WI38 (cell line): Measurements from ENCODE around the gene SAG.

ENCODE experiments used
- H3K4me3 ChIP-seq: 2 replicates; pipeline ENCODE4 v1.5.1; 2011; ENCODE audit warnings: low read depth, mild to moderate bottlenecking, control low read depth, low read length
- TF ChIP-seq, protein P1 (sequence below): IDR thresholded peaks from 2 replicates; pipeline ENCODE4 v1.5.1; 2012; ENCODE audit warnings: low read depth, mild to moderate bottlenecking, control low read depth, low read length

The SAG gene

DNA sequence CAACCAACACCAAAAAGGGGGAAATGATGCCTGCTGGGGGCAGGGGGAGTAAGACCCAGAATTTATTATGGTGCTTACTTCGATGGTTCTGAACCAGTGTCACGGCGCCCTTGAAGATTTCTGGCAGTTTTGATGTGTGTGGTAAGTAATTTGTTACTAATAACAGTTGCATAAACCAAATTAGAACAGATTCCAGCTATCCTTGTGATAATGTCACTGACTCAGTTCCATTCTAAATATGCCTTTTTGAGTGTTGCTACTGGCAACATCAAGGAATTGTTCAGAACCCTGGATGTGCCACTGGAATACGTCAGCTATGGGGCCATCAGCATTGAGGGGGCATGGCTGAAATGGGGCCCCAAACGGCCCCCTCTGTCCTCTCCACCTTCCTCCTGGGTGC, 11.6 kb downstream of the SAG start:
- TF ChIP-seq, protein P1, sequence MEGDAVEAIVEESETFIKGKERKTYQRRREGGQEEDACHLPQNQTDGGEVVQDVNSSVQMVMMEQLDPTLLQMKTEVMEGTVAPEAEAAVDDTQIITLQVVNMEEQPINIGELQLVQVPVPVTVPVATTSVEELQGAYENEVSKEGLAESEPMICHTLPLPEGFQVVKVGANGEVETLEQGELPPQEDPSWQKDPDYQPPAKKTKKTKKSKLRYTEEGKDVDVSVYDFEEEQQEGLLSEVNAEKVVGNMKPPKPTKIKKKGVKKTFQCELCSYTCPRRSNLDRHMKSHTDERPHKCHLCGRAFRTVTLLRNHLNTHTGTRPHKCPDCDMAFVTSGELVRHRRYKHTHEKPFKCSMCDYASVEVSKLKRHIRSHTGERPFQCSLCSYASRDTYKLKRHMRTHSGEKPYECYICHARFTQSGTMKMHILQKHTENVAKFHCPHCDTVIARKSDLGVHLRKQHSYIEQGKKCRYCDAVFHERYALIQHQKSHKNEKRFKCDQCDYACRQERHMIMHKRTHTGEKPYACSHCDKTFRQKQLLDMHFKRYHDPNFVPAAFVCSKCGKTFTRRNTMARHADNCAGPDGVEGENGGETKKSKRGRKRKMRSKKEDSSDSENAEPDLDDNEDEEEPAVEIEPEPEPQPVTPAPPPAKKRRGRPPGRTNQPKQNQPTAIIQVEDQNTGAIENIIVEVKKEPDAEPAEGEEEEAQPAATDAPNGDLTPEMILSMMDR, result no peak
- no peak overlapping the region for H3K4me3 ChIP-seq

DNA sequence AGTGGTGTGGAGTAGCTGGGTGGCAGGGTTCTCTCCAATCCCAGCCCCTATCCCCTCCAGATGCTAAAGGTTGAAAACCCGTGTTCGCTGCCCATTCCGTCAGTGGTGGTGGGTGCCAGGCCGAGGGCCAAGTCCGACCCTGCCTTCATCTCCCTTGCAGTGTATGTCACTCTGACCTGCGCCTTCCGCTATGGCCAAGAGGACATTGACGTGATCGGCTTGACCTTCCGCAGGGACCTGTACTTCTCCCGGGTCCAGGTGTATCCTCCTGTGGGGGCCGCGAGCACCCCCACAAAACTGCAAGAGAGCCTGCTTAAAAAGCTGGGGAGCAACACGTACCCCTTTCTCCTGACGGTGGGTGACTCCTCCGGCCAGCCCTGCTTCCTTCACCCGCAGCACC, 12.9 kb downstream of the SAG start:
- no peak overlapping the region for H3K4me3 ChIP-seq
- TF ChIP-seq, protein P1, result no peak

DNA sequence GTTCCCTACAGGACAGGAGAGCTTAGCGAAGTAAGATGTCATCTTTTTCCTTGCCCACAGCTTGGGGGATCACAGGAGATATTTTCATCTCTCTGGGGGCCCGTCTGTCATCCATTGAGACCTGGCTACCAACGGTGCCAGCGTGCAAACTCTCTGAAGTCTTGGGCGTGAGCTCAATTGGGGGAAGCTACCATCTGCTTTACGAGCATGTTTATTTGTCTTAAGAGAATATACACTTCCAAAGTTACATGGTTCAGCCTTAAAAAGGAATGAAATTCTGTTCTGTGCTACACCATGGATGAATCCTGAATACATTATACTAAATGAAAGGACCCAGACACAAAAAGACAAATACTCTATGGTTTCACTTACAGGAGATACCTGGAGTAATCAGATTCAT, 13.6 kb downstream of the SAG start:
- TF ChIP-seq, protein P1, result no peak

DNA sequence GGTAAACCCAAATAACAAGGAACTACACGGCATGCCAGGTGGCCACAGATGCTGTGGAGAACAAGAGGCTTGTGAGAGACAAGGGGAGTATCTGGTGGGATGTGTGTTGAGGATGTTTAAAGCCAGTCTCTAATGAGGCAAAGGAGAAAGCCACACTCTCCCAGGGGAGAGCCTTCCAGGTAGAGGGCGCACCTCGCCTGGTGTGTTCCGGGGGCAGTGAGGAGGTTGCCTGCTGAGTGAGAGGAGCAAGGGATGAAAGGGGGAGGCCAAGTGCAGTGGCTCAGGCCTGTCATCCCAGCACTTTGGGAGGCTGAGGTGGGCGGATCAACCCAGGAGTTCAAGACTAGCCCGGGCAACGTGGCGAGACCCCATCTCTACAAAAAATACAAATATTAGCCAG, 16.2 kb downstream of the SAG start:
- TF ChIP-seq, protein P1, result no peak
- H3K4me3 ChIP-seq, result no peak overlapping the region

More for the DNA sequence above, 13.6 kb downstream of the SAG start:
- H3K4me3 ChIP-seq, result no peak overlapping the region

DNA sequence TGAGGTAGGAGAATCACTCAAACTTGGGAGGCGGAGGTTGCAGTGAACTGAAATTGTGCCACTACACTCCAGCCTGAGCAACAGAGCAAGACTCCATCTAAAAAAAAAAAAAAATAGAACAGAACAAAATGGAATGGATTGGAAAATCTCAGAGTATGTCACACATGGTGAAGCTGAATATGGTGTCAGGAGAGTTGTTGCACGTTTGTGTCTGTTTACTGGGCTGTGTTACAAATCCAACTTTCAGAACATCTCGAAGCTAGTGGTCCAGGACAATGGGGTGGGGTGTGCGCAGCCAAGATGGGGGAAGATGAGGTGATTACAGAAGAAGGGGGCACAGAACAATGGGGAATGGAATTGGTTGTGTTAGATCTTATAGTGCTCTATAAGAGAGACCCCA, 17.6 kb downstream of the SAG start:
- TF ChIP-seq, protein P1, result no peak
- H3K4me3 ChIP-seq, result no peak overlapping the region

DNA sequence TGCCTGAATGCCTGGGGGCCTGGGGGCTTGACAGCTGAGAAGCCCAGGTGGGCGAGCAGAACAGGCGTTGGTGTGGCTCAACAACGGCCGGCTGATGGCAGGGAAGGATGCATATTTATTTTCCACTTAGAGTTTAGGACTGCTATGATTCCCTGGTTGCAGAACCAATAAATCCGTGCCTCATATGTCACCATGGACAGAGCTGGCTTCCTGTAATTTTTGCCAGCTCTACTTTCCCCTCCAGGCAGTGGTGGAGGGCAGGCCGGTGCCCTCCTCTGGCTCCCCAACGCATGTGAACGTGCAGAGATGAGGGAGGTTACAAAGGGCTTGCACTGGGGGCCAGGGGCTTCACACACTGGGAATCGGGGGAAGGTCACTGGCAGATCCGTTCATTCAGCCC, 18.2 kb downstream of the SAG start:
- no peak overlapping the region for H3K4me3 ChIP-seq
- TF ChIP-seq, protein P1, result no peak

DNA sequence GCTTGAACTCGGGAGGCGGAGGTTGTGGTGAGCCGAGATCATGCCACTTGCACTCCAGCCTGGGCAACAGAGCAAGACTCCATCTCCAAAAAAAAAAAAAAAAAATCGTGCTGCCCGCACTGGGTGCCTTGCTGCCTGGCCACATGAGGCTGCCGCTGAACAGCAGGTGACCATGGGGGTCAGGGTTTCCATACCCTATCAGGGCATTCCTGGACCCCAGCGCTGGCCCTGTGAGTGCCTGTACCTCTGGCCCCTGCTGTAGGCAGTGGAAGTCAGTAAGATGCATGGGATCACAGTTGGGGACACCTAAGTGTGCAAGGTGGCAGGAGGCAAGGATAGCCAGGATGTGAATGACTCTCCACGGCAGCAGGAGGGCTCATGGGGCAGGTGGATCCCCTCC, 18.9 kb downstream of the SAG start:
- H3K4me3 ChIP-seq, result no peak overlapping the region
- TF ChIP-seq, protein P1, result no peak

DNA sequence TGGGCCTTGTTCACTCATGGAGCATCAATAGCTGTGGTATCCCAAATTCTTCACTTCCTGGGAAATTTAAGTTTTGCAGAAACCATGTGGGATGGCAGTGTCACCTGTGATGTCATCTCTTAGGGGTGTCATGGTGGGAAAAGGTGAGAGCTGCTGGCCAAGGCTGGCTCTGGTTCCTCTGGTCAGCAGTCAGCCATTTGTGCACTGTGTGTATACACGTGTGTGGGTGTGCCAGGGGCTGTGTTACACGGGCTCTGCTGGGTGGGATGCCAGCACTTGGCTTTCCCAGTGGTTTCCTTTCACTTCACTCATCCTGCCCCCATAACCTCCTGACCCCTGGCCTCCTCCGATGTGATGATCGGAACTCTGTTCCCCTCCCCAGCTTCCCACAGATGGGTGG, 21.3 kb downstream of the SAG start:
- H3K4me3 ChIP-seq, result no peak overlapping the region
- TF ChIP-seq, protein P1, result no peak
